ENCODE data around the gene BUB1B.
A peak's percentile ranks its signal among the peaks of the same experiment; 100 is the strongest.

Gene BUB1B

GRCh38 chr15:40256638-40257235 lies 95.9 kb downstream of the BUB1B start:
- DNase-seq: peak; percentile 45

- DNase-seq: no peak
Observed at GRCh38 chr15:40257656-40258450, 97.0 kb downstream of the BUB1B start.

GRCh38 chr15:40258544-40258943 lies 97.7 kb downstream of the BUB1B start:
- no peak for DNase-seq

- no peak for DNase-seq
Observed at GRCh38 chr15:40259021-40259420, 98.2 kb downstream of the BUB1B start.

- DNase-seq: peak; percentile 70
Observed at GRCh38 chr15:40263024-40263754, 102.3 kb downstream of the BUB1B start.

- DNase-seq: no peak
Observed at GRCh38 chr15:40264321-40265153, 103.7 kb downstream of the BUB1B start.

GRCh38 chr15:40265355-40265754 lies 104.5 kb downstream of the BUB1B start:
- no peak for DNase-seq

- DNase-seq: no peak
Observed at GRCh38 chr15:40265875-40266274, 105.0 kb downstream of the BUB1B start.

GRCh38 chr15:40266828-40267304 lies 106.0 kb downstream of the BUB1B start:
- peak; percentile 86 for DNase-seq

GRCh38 chr15:40267670-40268069 lies 106.8 kb downstream of the BUB1B start:
- DNase-seq: no peak

- DNase-seq: no peak
Observed at GRCh38 chr15:40269604-40270003, 108.7 kb downstream of the BUB1B start.

GRCh38 chr15:40270246-40270995 lies 109.6 kb downstream of the BUB1B start:
- DNase-seq: no peak

Data from suppressor macrophage treated with lipopolysaccharide for 4 hours (primary cell).